Activated CD4-positive, alpha-beta T cell treated with anti-CD3 and anti-CD28 coated beads for 36 hours (primary cell): Measurements from ENCODE around the gene KDM4C. TPM values are rescaled to one million over a fixed set of nuclear protein-coding genes. Genes with fewer than 3 reads are reported as not detected.
"Not testable (repeated sequence)": the region's sequence is repeated elsewhere in the genome, so short reads cannot be mapped to it uniquely, and the experiment has no call there.

Source experiments
- ATAC-seq: fragments of 200-7000 bp; cut with Tn5 transposase; one replicate; pipeline ENCODE4 v1.10.0; 2021; ENCODE audit warnings: mild to moderate bottlenecking, moderate library complexity
- CTCF ChIA-PET: fragments of 350-600 bp; sonication (Branson Sonifier 250); formaldehyde crosslinking; loops from one replicate; lab custom pipeline; 2021; ENCODE audit warnings: antibody characterized with exemption; lab: Charles Lee
- POLR2A ChIA-PET: fragments of 350-600 bp; sonication (Branson Sonifier 250); formaldehyde crosslinking; loops from one replicate; lab custom pipeline; 2021; ENCODE audit warnings: antibody characterized with exemption, inconsistent platforms; lab: Charles Lee
- DNase-seq: peaks from one replicate; pipeline ENCODE4 v3.0.0-alpha.2; 2020
- H3K27ac Mint-ChIP-seq: one replicate; pipeline ENCODE4 v1.8.0; 2021; ENCODE audit warnings: mixed read lengths
- H3K27me3 Mint-ChIP-seq: one replicate; pipeline ENCODE4 v1.8.0; 2021; ENCODE audit warnings: mixed read lengths
- H3K36me3 Mint-ChIP-seq: one replicate; pipeline ENCODE4 v1.8.0; 2021; ENCODE audit warnings: low read depth, mixed read lengths
- H3K4me1 Mint-ChIP-seq: one replicate; pipeline ENCODE4 v1.8.0; 2021; ENCODE audit warnings: mixed read lengths
- H3K4me3 Mint-ChIP-seq: one replicate; pipeline ENCODE4 v1.8.0; 2021; ENCODE audit warnings: mild to moderate bottlenecking, moderate library complexity, mixed read lengths
- H3K9me3 Mint-ChIP-seq: one replicate; pipeline ENCODE4 v1.8.0; 2021; ENCODE audit warnings: low read depth, mixed read lengths
- intact Hi-C, 2 experiments: fragments of 100-400 bp; cut with DNase I in 1 of 2; cut with micrococcal nuclease in 1 of 2; formaldehyde crosslinking; loops; one replicate each; pipeline versions ENCODE4 v1.14.2 to v1.15.1; 2022 to 2024; cut with DNase I, micrococcal nuclease
- total RNA-seq, 2 experiments: library from RNA; stranded (reverse); gene quantifications; one replicate each; pipeline ENCODE4 v1.2.3, GENCODE V29; 2021

KDM4C gene
- total RNA-seq, 2 experiments from 2014 or later: 31.7 to 33.1 TPM

DNA sequence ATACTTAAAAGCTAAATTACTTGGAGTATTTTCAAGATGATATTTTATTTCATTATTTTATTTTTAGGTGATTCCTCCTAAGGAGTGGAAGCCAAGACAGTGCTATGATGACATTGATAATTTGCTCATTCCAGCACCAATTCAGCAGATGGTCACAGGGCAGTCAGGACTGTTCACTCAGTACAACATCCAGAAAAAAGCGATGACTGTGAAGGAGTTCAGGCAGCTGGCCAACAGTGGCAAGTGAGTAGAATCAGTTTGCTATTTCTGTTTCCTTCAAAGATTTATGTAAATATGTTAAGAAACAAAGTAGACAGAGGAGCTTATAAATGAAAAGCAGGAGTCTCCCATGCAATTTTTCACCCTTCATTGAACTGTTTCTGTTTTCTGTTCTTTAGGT lies 47.8 kb downstream of the KDM4C start:
- H3K9me3 Mint-ChIP-seq: no peaks in the 10 kb centered on the region
- CTCF ChIA-PET: interaction anchor here (0.5 kb wide), 1 partner anchor 391 kb away, joined by 3 read pairs; no protein-coding TSS in a partner anchor
- peaks cover 22% of the 10 kb centered on the region for H3K36me3 Mint-ChIP-seq
- no peak overlapping the region for H3K4me3 Mint-ChIP-seq
- no peaks in the 10 kb centered on the region for H3K4me1 Mint-ChIP-seq
- intact Hi-C loops: no loop called here
- ATAC-seq (no peak), DNase-seq (no peak)
- H3K27me3 Mint-ChIP-seq: no peaks in the 10 kb centered on the region
- H3K27ac Mint-ChIP-seq: no peak overlapping the region
- POLR2A ChIA-PET: no interaction called here

GRCh38 chr9:6806318-6806717 lies 48.5 kb downstream of the KDM4C start:
- ATAC-seq, POLR2A ChIA-PET, H3K27ac Mint-ChIP-seq, DNase-seq, H3K4me1 Mint-ChIP-seq, H3K27me3 Mint-ChIP-seq, intact Hi-C loops, H3K9me3 Mint-ChIP-seq, H3K4me3 Mint-ChIP-seq: not testable (repeated sequence)
- CTCF ChIA-PET: interaction anchor here (0.5 kb wide), 1 partner anchor 392 kb away, joined by 3 read pairs; no protein-coding TSS in a partner anchor
- H3K36me3 Mint-ChIP-seq: peaks cover 22% of the 10 kb centered on the region

DNA sequence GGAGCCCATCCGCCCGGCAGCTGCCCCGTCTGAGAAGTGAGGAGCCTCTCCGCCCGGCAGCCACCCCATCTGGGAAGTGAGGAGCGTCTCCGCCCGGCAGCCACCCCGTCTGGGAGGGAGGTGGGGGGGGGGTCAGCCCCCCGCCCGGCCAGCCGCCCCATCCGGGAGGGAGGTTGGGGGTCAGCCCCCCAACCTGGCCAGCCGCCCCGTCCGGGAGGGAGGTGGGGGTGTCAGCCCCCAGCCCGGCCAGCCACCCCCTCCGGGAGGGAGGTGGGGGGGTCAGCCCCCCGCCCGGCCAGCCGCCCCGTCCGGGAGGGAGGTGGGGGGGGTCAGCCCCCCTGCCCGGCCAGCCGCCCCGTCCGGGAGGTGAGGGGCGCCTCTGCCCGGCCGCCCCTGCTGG lies 49.9 kb downstream of the KDM4C start:
- H3K4me3 Mint-ChIP-seq, ATAC-seq, CTCF ChIA-PET, H3K4me1 Mint-ChIP-seq, H3K9me3 Mint-ChIP-seq, intact Hi-C loops, DNase-seq, H3K27ac Mint-ChIP-seq, H3K27me3 Mint-ChIP-seq, POLR2A ChIA-PET: not testable (repeated sequence)
- peaks cover 22% of the 10 kb centered on the region for H3K36me3 Mint-ChIP-seq

GRCh38 chr9:6811436-6811835 lies 53.7 kb downstream of the KDM4C start:
- no peak for DNase-seq
- H3K9me3 Mint-ChIP-seq: no peaks in the 10 kb centered on the region
- intact Hi-C loops: no loop called here
- peaks cover 14% of the 10 kb centered on the region for H3K36me3 Mint-ChIP-seq
- H3K27me3 Mint-ChIP-seq: no peaks in the 10 kb centered on the region
- ChIA-PET CTCF (no interaction called here), POLR2A (no interaction called here)
- H3K4me3 Mint-ChIP-seq: no peak overlapping the region
- ATAC-seq: no peak
- H3K27ac Mint-ChIP-seq: no peak overlapping the region
- H3K4me1 Mint-ChIP-seq: peaks cover 3% of the 10 kb centered on the region

- Mint-ChIP-seq H3K36me3 (peaks cover 26% of the 10 kb centered on the region), H3K27me3 (no peaks in the 10 kb centered on the region), H3K9me3 (no peaks in the 10 kb centered on the region), H3K27ac (peak overlapping the region; percentile 49), H3K4me1 (peaks cover 6% of the 10 kb centered on the region), H3K4me3 (no peak overlapping the region)
- ATAC-seq (no peak), DNase-seq (no peak)
- POLR2A ChIA-PET: no interaction called here
- CTCF ChIA-PET: interaction anchor here (1.1 to 1.3 kb wide), 2 partner anchors 11 to 57 kb away, joined by 3 to 6 read pairs; no protein-coding TSS in a partner anchor
- intact Hi-C loops: no loop called here
Observed at GRCh38 chr9:6816581-6816980, 58.8 kb downstream of the KDM4C start.

- no peaks in the 10 kb centered on the region for H3K9me3 Mint-ChIP-seq
- intact Hi-C loops: no loop called here
- H3K27ac Mint-ChIP-seq: no peak overlapping the region
- H3K36me3 Mint-ChIP-seq: peaks cover 28% of the 10 kb centered on the region
- ChIA-PET POLR2A (no interaction called here), CTCF (interaction anchor here (0.6 to 1.8 kb wide), 3 partner anchors 9 to 1078 kb away, joined by 3 to 8 read pairs (median 7); no protein-coding TSS in a partner anchor)
- DNase-seq: no peak
- no peak for ATAC-seq
- no peak overlapping the region for H3K4me3 Mint-ChIP-seq
- H3K27me3 Mint-ChIP-seq: no peaks in the 10 kb centered on the region
- H3K4me1 Mint-ChIP-seq: peaks cover 6% of the 10 kb centered on the region
Observed at GRCh38 chr9:6818292-6818922, 60.6 kb downstream of the KDM4C start.

DNA sequence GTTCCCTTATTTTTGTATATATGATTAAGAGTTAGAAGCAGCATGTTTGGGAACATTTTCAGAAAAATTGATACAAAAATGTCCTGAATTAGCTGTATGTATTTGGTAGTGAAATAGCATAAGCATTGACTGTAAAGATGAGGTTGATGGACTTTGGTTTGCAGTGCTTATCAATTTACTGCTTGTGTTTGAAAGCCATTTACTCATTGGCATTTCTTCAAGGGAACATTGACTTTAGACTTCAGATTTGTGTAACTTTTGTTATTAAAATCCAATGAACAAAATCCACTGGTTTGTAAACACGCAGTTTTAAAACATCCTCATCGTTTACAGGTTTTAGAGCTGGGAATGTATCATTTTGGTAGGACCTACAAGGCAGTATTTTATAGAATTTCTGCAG lies 61.3 kb downstream of the KDM4C start:
- ChIA-PET CTCF (interaction anchor here (0.6 to 1.8 kb wide), 4 partner anchors 8 to 1077 kb away, joined by 3 to 8 read pairs (median 6); no protein-coding TSS in a partner anchor), POLR2A (interaction anchor here (0.6 kb wide), 1 partner anchor 138 kb away, joined by 7 read pairs; no protein-coding TSS in a partner anchor)
- DNase-seq: no peak
- Mint-ChIP-seq H3K27me3 (no peaks in the 10 kb centered on the region), H3K4me3 (no peak overlapping the region), H3K4me1 (peaks cover 6% of the 10 kb centered on the region), H3K27ac (no peak overlapping the region), H3K36me3 (peaks cover 33% of the 10 kb centered on the region), H3K9me3 (no peaks in the 10 kb centered on the region)
- ATAC-seq: no peak
- intact Hi-C loops: no loop called here

- no peak for ATAC-seq
- CTCF ChIA-PET: interaction anchor here (1.4 to 1.8 kb wide), 2 partner anchors 9 to 10 kb away, joined by 6 to 7 read pairs; no protein-coding TSS in a partner anchor
- H3K4me3 Mint-ChIP-seq: no peak overlapping the region
Observed at GRCh38 chr9:6819529-6819928, 61.8 kb downstream of the KDM4C start.

DNA sequence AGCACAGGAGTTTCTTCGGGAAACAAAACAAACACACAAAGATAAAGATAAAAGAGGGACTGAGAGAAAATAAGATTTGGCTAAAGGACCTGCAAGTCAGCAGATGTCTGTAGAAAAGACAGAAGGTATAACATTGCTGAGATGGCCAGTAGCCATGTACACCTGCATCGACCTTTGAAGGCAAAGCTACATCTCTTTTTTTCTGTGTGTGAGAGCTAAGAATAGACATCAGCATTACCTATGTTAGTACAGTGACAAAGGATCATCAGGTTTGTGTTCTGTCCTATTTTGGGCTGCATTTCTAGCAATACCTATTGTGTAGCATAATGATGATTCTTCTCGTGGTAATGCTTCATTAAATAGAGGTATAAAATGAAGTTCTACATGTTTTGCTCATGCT lies 64.9 kb downstream of the KDM4C start:
- CTCF ChIA-PET: no interaction called here

More at GRCh38 chr9:6819529-6819928, 61.8 kb downstream of the KDM4C start:
- H3K36me3 Mint-ChIP-seq: peaks cover 32% of the 10 kb centered on the region
- no peak for DNase-seq
- no peaks in the 10 kb centered on the region for H3K27me3 Mint-ChIP-seq
- H3K9me3 Mint-ChIP-seq: no peaks in the 10 kb centered on the region
- H3K27ac Mint-ChIP-seq: no peak overlapping the region
- intact Hi-C loops: no loop called here
- peaks cover 6% of the 10 kb centered on the region for H3K4me1 Mint-ChIP-seq
- POLR2A ChIA-PET: interaction anchor here (0.6 kb wide), 1 partner anchor 138 kb away, joined by 7 read pairs; no protein-coding TSS in a partner anchor

DNA sequence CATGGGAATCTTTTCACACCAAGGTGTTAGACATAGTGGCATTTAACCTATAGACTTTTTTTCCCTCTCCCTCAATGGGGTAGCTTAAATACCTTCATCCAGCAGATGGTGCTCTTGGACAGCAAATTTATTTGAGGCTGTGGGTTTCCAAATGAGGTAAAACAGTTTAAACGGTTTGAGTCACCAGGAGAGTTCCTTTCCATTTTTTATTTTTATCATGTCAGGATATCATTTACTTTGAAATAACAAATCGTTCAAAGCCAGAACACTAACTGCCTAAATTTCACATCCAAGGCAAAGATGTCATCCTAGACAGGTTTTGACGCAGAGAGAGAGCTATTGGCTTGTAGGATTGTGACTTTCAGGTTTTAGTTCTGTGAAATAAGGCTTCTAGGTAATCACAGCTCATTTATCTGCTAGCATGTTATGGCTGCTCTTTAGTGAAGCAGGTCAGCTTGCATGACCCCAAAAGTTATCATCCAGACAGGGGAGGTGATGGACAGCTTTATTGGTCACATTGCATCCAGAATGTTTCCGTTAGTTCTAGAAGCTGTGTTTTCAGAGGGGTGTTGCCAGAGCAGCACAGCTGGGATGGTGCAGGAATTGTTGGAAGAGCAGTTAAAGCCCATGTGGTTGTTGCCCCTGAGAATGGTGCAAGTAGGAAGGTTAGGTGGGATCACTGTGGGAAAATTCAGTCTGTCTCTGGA lies 69.8 kb downstream of the KDM4C start:
- ATAC-seq: peak; percentile 79
- H3K4me3 Mint-ChIP-seq: no peak overlapping the region
- peaks cover 9% of the 10 kb centered on the region for H3K4me1 Mint-ChIP-seq
- peak; percentile 54 for DNase-seq
- H3K9me3 Mint-ChIP-seq: peaks cover 2% of the 10 kb centered on the region
- POLR2A ChIA-PET: no interaction called here
- CTCF ChIA-PET: interaction anchor here (0.6 to 2.7 kb wide), 40 partner anchors 9 to 708 kb away, joined by 3 to 28 read pairs (median 4); no protein-coding TSS in a partner anchor
- H3K27ac Mint-ChIP-seq: peak overlapping the region; percentile 62
- no peaks in the 10 kb centered on the region for H3K27me3 Mint-ChIP-seq
- peaks cover 28% of the 10 kb centered on the region for H3K36me3 Mint-ChIP-seq
- intact Hi-C loops: loop anchor here in 1 of 2 experiments (1.0 to 10.0 kb wide), 4 partner anchors 225 to 709 kb away; no protein-coding TSS in a partner anchor

More for the DNA sequence above, 64.9 kb downstream of the KDM4C start:
- Mint-ChIP-seq H3K27me3 (no peaks in the 10 kb centered on the region), H3K36me3 (peaks cover 32% of the 10 kb centered on the region), H3K27ac (no peak overlapping the region), H3K4me1 (peaks cover 7% of the 10 kb centered on the region), H3K4me3 (no peak overlapping the region), H3K9me3 (no peaks in the 10 kb centered on the region)
- POLR2A ChIA-PET: no interaction called here
- ATAC-seq (no peak), DNase-seq (no peak)
- intact Hi-C loops: loop anchor here in 1 of 2 experiments (10.0 kb wide), 1 partner anchor 412 kb away; no protein-coding TSS in a partner anchor

- Mint-ChIP-seq H3K27me3 (no peaks in the 10 kb centered on the region), H3K27ac (no peak overlapping the region), H3K4me3 (no peak overlapping the region), H3K9me3 (peaks cover 2% of the 10 kb centered on the region), H3K36me3 (peaks cover 28% of the 10 kb centered on the region), H3K4me1 (peaks cover 9% of the 10 kb centered on the region)
- DNase-seq (no peak), ATAC-seq (no peak)
- POLR2A ChIA-PET: no interaction called here
- intact Hi-C loops: loop anchor here in 1 of 2 experiments (10.0 kb wide), 1 partner anchor 406 kb away; no protein-coding TSS in a partner anchor
- CTCF ChIA-PET: interaction anchor here (0.8 to 2.3 kb wide), 3 partner anchors 10 to 362 kb away, joined by 3 to 7 read pairs (median 3); no protein-coding TSS in a partner anchor
Observed at GRCh38 chr9:6829027-6829426, 71.3 kb downstream of the KDM4C start.
